ENCODE results near the gene A4GALT. TPM values are rescaled to one million over a fixed set of nuclear protein-coding genes. Genes with fewer than 3 reads are reported as not detected.
A peak's percentile ranks its signal among the peaks of the same experiment; 100 is the strongest.
"Not testable (repeated sequence)": the region's sequence is repeated elsewhere in the genome, so short reads cannot be mapped to it uniquely, and the experiment has no call there.

Gene A4GALT
- total RNA-seq, 1 experiment from 2014 or later: 29.3 TPM

GRCh38 chr22:42683578-42684283 lies 36.9 kb downstream of the A4GALT start:
- no peak for DNase-seq (ENCODE audit: low read depth)

GRCh38 chr22:42682113-42682851 lies 38.4 kb downstream of the A4GALT start:
- DNase-seq (ENCODE audit: low read depth): no peak

- peak; percentile 99 for DNase-seq (ENCODE audit: low read depth)
These were observed 40.0 kb downstream of the A4GALT start for GRCh38 chr22:42680648-42681047.

- DNase-seq (ENCODE audit: low read depth): no peak
These were observed 41.0 kb downstream of the A4GALT start for GRCh38 chr22:42679691-42680090.

GRCh38 chr22:42678894-42679293 lies 41.8 kb downstream of the A4GALT start:
- no peak for DNase-seq (ENCODE audit: low read depth)

GRCh38 chr22:42677936-42678335 lies 42.7 kb downstream of the A4GALT start:
- not testable (repeated sequence) for DNase-seq (ENCODE audit: low read depth)

GRCh38 chr22:42676059-42676607 lies 44.5 kb downstream of the A4GALT start:
- DNase-seq (ENCODE audit: low read depth): peak; percentile 66

- DNase-seq (ENCODE audit: low read depth): no peak
These were observed 46.7 kb downstream of the A4GALT start for GRCh38 chr22:42673898-42674401.

GRCh38 chr22:42673071-42673470 lies 47.6 kb downstream of the A4GALT start:
- not testable (repeated sequence) for DNase-seq (ENCODE audit: low read depth)

GRCh38 chr22:42670921-42671709 lies 49.6 kb downstream of the A4GALT start:
- DNase-seq (ENCODE audit: low read depth): no peak

- no peak for DNase-seq (ENCODE audit: low read depth)
These were observed 50.6 kb downstream of the A4GALT start for GRCh38 chr22:42670046-42670445.

- not testable (repeated sequence) for DNase-seq (ENCODE audit: low read depth)
These were observed 54.3 kb downstream of the A4GALT start for GRCh38 chr22:42666393-42666792.

- DNase-seq (ENCODE audit: low read depth): no peak
These were observed 55.5 kb downstream of the A4GALT start for GRCh38 chr22:42664976-42665831.

- DNase-seq (ENCODE audit: low read depth): peak; percentile 56
These were observed 58.5 kb downstream of the A4GALT start for GRCh38 chr22:42661985-42662831.

GRCh38 chr22:42656578-42656977 lies 64.1 kb downstream of the A4GALT start:
- no peak for DNase-seq (ENCODE audit: low read depth)

GRCh38 chr22:42655693-42656092 lies 65.0 kb downstream of the A4GALT start:
- DNase-seq (ENCODE audit: low read depth): no peak

GRCh38 chr22:42654436-42655073 lies 66.1 kb downstream of the A4GALT start:
- no peak for DNase-seq (ENCODE audit: low read depth)

- no peak for DNase-seq (ENCODE audit: low read depth)
These were observed 66.7 kb downstream of the A4GALT start for GRCh38 chr22:42653999-42654398.

- DNase-seq (ENCODE audit: low read depth): no peak
These were observed 69.5 kb downstream of the A4GALT start for GRCh38 chr22:42651134-42651533.
